NT2/D1 (cell line): ENCODE measurements around the gene FRRS1.

Source experiments
- SUZ12 ChIP-seq: IDR thresholded peaks from 2 replicates; pipeline ENCODE4 v1.6.1; 2011; ENCODE audit not compliant: insufficient read length, insufficient read depth; ENCODE audit errors: extremely low read depth
- YY1 ChIP-seq: IDR thresholded peaks from 2 replicates; pipeline ENCODE4 v1.6.1; 2011; ENCODE audit not compliant: insufficient read length, insufficient read depth
- ZNF274 ChIP-seq: IDR thresholded peaks from 2 replicates; pipeline ENCODE4 v1.6.1; 2011; ENCODE audit warnings: mild to moderate bottlenecking, low read depth, low read length

- TF ChIP-seq ZNF274 (no peak), YY1 (no peak), SUZ12 (no peak)
Measured at GRCh38 chr1:99697580-99697979, 68.9 kb downstream of the FRRS1 start.
